Measurements from ENCODE around the gene RYR3. TPM values are rescaled to one million over a fixed set of nuclear protein-coding genes. Genes with fewer than 3 reads are reported as not detected.

RYR3 gene
- total RNA-seq, 1 experiment from 2014 or later: 0.44 TPM

DNA sequence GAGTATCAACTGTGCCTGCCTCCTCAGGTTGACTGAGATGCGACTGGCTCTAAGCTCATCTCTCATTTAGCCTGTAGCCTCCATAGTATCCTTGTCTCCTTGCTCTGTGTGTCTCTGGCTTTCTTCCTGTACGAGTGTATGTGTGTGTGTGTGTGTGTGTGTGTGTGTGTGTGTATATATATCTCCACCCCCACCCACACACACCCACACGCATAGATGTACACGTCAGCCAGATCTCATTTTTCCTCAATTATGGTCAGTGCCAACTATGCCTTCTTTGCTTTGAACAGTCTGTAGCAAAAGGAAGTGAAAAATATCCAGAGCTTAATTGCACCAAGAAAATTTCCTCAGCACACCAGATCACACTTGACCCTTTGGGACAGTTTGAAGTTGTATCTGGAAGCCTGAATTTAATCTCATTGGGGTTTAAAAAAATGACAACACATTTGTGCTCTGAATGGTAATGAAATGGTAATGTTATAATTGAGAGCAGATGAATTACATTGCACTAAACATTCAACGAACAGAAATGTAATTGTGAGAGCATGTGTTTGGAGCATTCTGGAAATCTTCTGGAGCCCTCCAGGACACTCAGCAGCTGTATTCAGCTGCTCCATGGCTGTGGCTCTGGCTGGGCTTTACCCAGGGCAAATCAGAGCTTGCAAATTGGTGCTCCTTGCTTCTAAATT, 63.6 kb downstream of the RYR3 start:
- DNase-seq (ENCODE audit: low spot score): no peak
- in situ Hi-C loops (cut with HindIII; ENCODE audit: low sequenced_read_pairs): no loop called here

GRCh38 chr15:33375236-33375635, 64.5 kb downstream of the RYR3 start:
- no peak for DNase-seq (ENCODE audit: low spot score)
- in situ Hi-C loops (cut with HindIII; ENCODE audit: low sequenced_read_pairs): no loop called here

DNA sequence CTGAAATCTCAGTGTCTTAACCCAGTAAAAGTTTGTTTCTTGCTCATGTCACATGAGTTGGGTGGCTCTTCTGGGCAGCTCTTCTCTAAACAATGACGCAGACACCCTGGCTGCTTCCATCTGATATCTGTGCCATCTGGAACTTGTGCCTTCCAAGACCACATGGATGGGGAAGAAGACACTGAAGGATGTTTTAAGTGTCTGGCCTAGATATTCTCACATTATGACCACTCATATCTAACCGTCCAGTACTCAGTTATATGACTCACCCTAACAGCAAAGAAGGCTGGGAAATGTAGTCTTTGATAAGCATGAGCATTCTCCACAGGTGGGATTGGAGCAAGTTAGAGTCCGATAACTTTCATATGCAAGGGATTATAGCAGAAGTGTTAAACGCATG, 66.4 kb downstream of the RYR3 start:
- DNase-seq (ENCODE audit: low spot score): no peak
- in situ Hi-C loops (cut with HindIII; ENCODE audit: low sequenced_read_pairs): no loop called here

- in situ Hi-C loops (cut with HindIII; ENCODE audit: low sequenced_read_pairs): no loop called here
- DNase-seq (ENCODE audit: low spot score): no peak
Observed at GRCh38 chr15:33378866-33379480, 68.2 kb downstream of the RYR3 start.

DNA sequence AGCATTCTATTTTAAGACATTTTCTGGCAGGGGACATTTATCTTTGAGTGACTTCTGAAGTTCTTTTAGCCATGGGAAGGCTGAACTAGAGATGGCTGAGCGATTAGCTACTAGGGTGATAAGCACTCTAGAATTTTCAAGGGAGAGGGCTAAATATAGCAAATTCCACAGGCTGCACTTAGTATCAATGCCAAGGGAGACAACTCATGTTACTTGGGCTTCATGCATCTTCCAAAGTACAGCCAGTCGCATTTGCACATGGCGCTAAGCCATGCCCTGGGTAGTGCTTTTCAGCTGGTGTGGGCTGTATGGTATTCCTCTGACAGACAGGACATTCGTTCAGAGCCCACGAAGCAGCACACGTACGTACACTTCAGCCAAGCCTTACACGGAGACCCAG, 69.6 kb downstream of the RYR3 start:
- in situ Hi-C loops (cut with HindIII; ENCODE audit: low sequenced_read_pairs): no loop called here
- no peak for DNase-seq (ENCODE audit: low spot score)

DNA sequence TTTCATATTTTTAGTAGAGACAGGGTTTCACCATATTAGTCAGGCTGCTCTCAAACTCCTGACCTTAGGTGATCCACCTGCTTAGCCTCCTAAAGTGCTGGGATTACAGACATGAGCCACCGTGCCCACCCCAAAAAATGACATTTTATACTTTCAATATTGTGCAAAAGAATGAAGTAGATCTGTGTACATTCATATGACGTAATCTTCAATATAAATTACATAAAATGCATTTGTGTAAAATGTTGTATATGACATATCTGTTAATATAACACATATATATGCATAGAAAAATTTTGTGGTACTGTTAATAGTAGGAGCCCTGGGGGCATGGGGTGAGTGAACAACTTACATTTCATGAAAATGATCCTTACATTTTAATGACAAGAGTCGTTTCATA, 71.7 kb downstream of the RYR3 start:
- in situ Hi-C loops (cut with HindIII; ENCODE audit: low sequenced_read_pairs): no loop called here
- DNase-seq (ENCODE audit: low spot score): no peak

GRCh38 chr15:33384307-33384706, 73.5 kb downstream of the RYR3 start:
- DNase-seq (ENCODE audit: low spot score): no peak
- in situ Hi-C loops (cut with HindIII; ENCODE audit: low sequenced_read_pairs): no loop called here

GRCh38 chr15:33392453-33392852, 81.7 kb downstream of the RYR3 start:
- no peak for DNase-seq (ENCODE audit: low spot score)
- in situ Hi-C loops (cut with HindIII; ENCODE audit: low sequenced_read_pairs): no loop called here

DNA sequence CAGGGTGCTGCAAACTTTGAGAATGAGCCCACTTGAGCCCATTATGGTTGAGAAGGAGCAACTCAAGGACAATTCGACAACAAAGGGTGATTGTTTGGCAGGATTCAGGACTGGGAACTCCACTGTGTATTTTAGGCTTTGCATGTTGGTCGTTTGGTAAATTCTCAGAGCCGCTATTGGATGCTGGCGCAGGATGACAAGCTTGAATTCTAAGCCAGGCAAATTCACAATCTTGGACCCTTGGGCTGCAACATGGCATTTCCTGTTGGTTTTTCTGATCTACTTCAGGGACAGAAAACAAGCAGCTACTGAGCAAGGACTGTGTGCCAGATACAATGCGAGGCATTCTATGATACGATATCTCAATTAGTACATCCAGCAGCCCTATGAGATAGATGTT, 82.8 kb downstream of the RYR3 start:
- DNase-seq (ENCODE audit: low spot score): no peak
- in situ Hi-C loops (cut with HindIII; ENCODE audit: low sequenced_read_pairs): no loop called here

GRCh38 chr15:33395321-33395720, 84.6 kb downstream of the RYR3 start:
- DNase-seq (ENCODE audit: low spot score): no peak
- in situ Hi-C loops (cut with HindIII; ENCODE audit: low sequenced_read_pairs): no loop called here

DNA sequence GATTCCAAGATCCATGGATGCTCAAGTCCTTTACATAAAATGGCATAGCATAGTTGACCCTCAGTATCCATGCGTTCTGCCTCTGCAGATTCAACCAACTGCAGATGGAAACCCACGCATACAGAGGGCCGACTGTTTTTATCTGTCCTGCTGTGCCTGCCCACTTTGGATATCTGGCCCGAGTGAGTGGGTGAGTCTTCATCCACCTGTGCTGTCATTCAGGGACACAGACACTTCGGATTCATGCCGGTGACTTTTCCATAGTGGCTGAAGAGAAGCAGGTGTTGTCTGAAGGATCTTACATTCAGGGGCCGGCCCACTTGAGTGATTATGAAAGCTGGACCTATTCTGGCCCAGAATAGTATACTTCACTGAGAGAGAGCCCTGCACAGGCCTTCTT, 85.1 kb downstream of the RYR3 start:
- DNase-seq (ENCODE audit: low spot score): no peak
- in situ Hi-C loops (cut with HindIII; ENCODE audit: low sequenced_read_pairs): no loop called here

DNA sequence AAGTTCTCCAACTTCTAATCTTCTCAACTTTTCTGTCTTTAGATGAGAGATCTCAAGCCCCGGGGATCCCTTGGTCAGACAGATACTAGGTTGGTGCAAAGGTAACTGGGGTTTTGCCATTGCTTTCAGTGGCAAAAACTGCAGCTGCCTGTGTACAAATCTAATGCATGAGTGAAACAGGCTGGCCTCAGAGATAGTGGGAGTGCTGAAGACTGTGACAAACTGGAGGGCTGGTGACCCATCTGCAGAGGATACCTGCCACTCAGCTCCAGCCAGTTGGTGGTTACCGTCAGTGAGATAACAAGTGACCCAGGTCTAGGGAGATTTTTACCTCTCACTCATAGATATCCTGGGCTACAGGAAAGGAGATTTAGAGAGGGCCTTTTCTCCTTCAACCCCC, 85.7 kb downstream of the RYR3 start:
- DNase-seq (ENCODE audit: low spot score): no peak
- in situ Hi-C loops (cut with HindIII; ENCODE audit: low sequenced_read_pairs): no loop called here

DNA sequence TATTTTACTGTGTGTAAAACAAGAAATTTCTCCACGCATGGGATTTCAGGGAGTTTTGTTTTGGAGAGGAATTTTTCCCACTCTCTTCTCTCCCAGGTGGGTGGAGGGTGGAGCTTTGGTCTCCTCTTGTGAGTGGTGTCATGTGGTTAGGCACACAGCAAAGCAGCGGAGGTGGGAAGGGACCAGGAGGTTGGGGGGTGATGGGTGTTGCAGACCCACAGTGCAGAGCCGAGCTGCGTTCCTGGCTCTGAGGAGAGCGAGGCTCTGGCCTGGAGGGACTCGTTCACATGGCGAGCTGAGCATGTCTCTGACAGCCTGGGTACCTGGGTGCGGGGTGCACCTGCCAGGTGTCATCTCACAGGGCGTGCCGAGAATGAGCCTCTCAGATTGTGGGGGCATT, 87.8 kb downstream of the RYR3 start:
- in situ Hi-C loops (cut with HindIII; ENCODE audit: low sequenced_read_pairs): no loop called here
- DNase-seq (ENCODE audit: low spot score): no peak

DNA sequence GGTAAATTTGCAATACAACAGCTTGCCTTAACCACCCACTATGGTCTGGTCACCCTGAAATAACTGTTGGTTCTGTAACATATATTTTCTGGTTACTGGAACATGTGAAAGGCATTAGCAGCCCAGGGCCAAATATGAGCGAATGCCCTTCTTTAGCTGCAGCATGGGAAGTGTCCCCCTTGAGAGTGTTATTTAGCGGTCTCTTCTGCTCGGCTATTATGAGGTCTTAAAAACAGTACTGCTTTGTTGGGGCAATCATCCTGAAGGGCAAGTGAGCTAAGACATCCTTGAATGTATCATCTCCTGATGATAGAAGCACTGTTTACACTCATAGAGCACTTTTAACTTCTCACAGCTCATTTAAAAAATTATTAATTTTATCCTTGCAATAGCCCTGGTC, 90.2 kb downstream of the RYR3 start:
- in situ Hi-C loops (cut with HindIII; ENCODE audit: low sequenced_read_pairs): no loop called here

DNA sequence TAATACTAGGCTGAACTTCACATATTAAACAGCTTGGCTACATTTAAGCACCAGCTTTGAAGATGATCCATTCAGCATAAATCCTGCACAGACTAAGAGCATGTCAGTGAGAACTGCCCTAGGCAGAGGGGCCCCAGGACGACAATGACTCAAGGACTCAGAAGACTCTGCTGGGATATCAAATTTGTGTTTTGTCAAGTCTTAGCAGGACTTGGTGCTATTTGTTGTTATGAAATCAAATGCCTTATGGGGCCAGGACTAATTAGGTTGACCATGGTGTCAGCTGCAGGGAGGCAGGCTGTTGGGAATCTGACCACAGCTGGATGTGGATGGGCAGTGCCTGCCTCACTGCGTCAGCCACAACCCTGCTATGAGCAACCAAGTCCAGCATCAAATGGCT, 91.8 kb downstream of the RYR3 start:
- in situ Hi-C loops (cut with HindIII; ENCODE audit: low sequenced_read_pairs): no loop called here
- no peak for DNase-seq (ENCODE audit: low spot score)

More for the DNA sequence above, 90.2 kb downstream of the RYR3 start:
- no peak for DNase-seq (ENCODE audit: low spot score)

GRCh38 chr15:33405096-33405495, 94.3 kb downstream of the RYR3 start:
- in situ Hi-C loops (cut with HindIII; ENCODE audit: low sequenced_read_pairs): no loop called here
- DNase-seq (ENCODE audit: low spot score): no peak

- in situ Hi-C loops (cut with HindIII; ENCODE audit: low sequenced_read_pairs): no loop called here
- no peak for DNase-seq (ENCODE audit: low spot score)
Observed at GRCh38 chr15:33411596-33412540, 101.1 kb downstream of the RYR3 start.

- in situ Hi-C loops (cut with HindIII; ENCODE audit: low sequenced_read_pairs): no loop called here
- no peak for DNase-seq (ENCODE audit: low spot score)
Observed at GRCh38 chr15:33419701-33420100, 108.9 kb downstream of the RYR3 start.

DNA sequence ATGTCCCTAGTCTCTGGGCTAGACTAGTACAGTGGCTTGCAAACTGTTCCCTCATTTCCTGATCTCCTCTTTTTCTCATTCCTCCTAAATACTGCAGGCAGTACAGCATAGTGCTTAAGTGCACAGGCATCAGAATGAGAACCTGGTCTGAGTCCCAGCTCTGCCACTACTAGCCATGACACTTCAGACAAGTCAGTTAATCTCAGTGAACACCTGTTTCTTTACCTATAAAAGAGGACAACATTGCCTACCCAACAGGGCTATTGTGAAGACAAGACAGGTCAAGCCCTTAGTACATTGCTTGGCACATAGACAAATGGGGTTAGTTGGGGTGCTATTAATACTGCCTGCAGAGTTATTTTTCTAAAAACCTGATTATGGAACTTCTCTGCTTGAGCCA, 113.3 kb downstream of the RYR3 start:
- no peak for DNase-seq (ENCODE audit: low spot score)
- in situ Hi-C loops (cut with HindIII; ENCODE audit: low sequenced_read_pairs): no loop called here

- DNase-seq (ENCODE audit: low spot score): no peak
- in situ Hi-C loops (cut with HindIII; ENCODE audit: low sequenced_read_pairs): no loop called here
Observed at GRCh38 chr15:33425142-33425541, 114.4 kb downstream of the RYR3 start.

All from G401 (cell line).